ENCODE data around the gene GOLGA1.

GOLGA1 gene

GRCh38 chr9:124831642-124832364, 109.1 kb downstream of the GOLGA1 start:
- no peak for DNase-seq

GRCh38 chr9:124830593-124830992, 110.3 kb downstream of the GOLGA1 start:
- DNase-seq = no peak

GRCh38 chr9:124829334-124829669, 111.6 kb downstream of the GOLGA1 start:
- no peak for DNase-seq

- no peak for DNase-seq
Measured at GRCh38 chr9:124828489-124829333, 112.2 kb downstream of the GOLGA1 start.
